AG04450 (cell line): ENCODE measurements around the gene CHI3L1. TPM values are rescaled to one million over a fixed set of nuclear protein-coding genes. Genes with fewer than 3 reads are reported as not detected.
A peak's percentile ranks its signal among the peaks of the same experiment; 100 is the strongest.

Source experiments
- CTCF ChIA-PET: fragments of 300-600, 350-600 bp; formaldehyde crosslinking; extraction: SDS; loops from one replicate; lab custom pipeline; 2022; ENCODE audit warnings: antibody characterized with exemption, inconsistent platforms; lab: Charles Lee
- POLR2A ChIA-PET: fragments of 350-600 bp; formaldehyde crosslinking; extraction: SDS; loops from one replicate; lab custom pipeline; 2021; ENCODE audit warnings: antibody characterized with exemption, inconsistent platforms; lab: Yijun Ruan, JAX
- DNase-seq: peaks from one replicate; pipeline ENCODE4 v3.0.0-alpha.2; 2011; ENCODE audit warnings: low read depth, low spot score
- H3K27ac ChIP-seq: one replicate; pipeline ENCODE4 v1.5.1; 2012; ENCODE audit warnings: low read depth, low read length, control low read depth
- H3K27me3 ChIP-seq: one replicate; pipeline ENCODE4 v1.6.0; 2012; ENCODE audit warnings: low read length; ENCODE audit not compliant: control insufficient read depth, insufficient read depth
- H3K4me3 ChIP-seq: 2 replicates; pipeline ENCODE4 v1.5.1; 2011; ENCODE audit warnings: mild to moderate bottlenecking, low read depth, low read length, control low read depth
- H3K9me3 ChIP-seq: 2 replicates; pipeline ENCODE4 v1.5.1; 2012; ENCODE audit warnings: low read length; ENCODE audit not compliant: control insufficient read depth, insufficient read depth
- CTCF ChIP-seq: IDR thresholded peaks from 2 replicates; pipeline ENCODE4 v1.5.1; 2011; ENCODE audit warnings: low read depth, low read length, control low read depth, inconsistent platforms
- polyA plus RNA-seq: library from polyadenylated mRNA; depleted of rRNA; stranded (reverse); fragments of >200 nt; gene quantifications from 2 replicates; pipeline ENCODE4 v1.2.3, GENCODE V29; 2011

The CHI3L1 gene
- polyA plus RNA-seq, 1 experiment: 6.4 TPM

DNA sequence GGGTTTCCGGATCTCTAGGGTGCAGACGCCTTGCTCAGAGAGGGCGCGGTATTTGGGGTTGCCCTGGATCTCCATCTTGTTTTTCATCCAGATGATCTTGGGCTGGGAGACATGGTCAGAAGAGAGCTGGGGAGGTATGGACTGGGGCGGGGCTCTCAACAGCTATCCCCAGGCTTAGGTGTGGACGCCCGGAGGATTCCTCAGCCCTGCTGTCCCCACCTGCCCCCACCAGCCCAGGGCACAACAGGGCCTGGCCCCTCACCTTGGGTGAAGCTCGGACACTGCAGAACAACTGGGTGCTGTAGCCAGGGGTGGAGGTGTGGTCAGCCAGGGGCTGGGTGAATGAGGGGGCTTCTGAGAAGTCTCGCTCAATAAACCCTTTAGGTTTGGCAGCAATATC is 17.5 kb downstream of the CHI3L1 start:
- TF ChIP-seq CTCF: no peak
- no peak for DNase-seq
- H3K4me3 ChIP-seq: no peak overlapping the region
- H3K27me3 ChIP-seq: peaks cover 16% of the 10 kb centered on the region
- H3K27ac ChIP-seq: no peak overlapping the region
- peaks cover 5% of the 10 kb centered on the region; the same call in 1 of the 2 replicates for H3K9me3 ChIP-seq
- ChIA-PET CTCF (interaction anchor here (1.0 kb wide), 2 partner anchors 51 to 130 kb away, joined by 3 to 4 read pairs; no protein-coding TSS in a partner anchor), POLR2A (no interaction called here)

GRCh38 chr1:203168256-203168786 is 18.2 kb downstream of the CHI3L1 start:
- Histone ChIP-seq H3K4me3 (no peak overlapping the region), H3K27me3 (peaks cover 18% of the 10 kb centered on the region), H3K27ac (peak overlapping the region; percentile 2), H3K9me3 (peaks cover 5% of the 10 kb centered on the region; the same call in 1 of the 2 replicates)
- ChIA-PET POLR2A (no interaction called here), CTCF (interaction anchor here (1.0 kb wide), 2 partner anchors 50 to 129 kb away, joined by 3 to 4 read pairs; no protein-coding TSS in a partner anchor)
- TF ChIP-seq CTCF: no peak
- DNase-seq: no peak

DNA sequence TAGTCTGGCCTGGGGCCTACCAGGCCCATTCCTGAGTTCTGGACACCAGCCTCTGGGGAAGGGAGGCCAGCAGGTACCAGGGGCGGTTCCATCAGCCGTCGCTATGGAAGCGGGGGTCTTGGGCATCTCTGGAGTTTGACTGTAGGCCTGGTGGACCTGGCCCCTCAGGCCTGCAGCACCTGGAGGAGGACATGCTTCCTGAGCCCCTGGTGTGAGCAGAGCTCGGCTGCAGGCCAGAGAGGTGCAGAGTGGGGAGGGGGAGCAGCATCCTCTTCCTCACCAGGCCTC is 18.6 kb downstream of the CHI3L1 start:
- CTCF ChIA-PET: interaction anchor here (1.0 kb wide), 1 partner anchor 129 kb away, joined by 3 read pairs; no protein-coding TSS in a partner anchor
- no peak for TF ChIP-seq CTCF
- Histone ChIP-seq H3K9me3 (peaks cover 5% of the 10 kb centered on the region; the same call in 1 of the 2 replicates), H3K4me3 (no peak overlapping the region), H3K27ac (no peak overlapping the region), H3K27me3 (peaks cover 23% of the 10 kb centered on the region)
- POLR2A ChIA-PET: no interaction called here
- no peak for DNase-seq

DNA sequence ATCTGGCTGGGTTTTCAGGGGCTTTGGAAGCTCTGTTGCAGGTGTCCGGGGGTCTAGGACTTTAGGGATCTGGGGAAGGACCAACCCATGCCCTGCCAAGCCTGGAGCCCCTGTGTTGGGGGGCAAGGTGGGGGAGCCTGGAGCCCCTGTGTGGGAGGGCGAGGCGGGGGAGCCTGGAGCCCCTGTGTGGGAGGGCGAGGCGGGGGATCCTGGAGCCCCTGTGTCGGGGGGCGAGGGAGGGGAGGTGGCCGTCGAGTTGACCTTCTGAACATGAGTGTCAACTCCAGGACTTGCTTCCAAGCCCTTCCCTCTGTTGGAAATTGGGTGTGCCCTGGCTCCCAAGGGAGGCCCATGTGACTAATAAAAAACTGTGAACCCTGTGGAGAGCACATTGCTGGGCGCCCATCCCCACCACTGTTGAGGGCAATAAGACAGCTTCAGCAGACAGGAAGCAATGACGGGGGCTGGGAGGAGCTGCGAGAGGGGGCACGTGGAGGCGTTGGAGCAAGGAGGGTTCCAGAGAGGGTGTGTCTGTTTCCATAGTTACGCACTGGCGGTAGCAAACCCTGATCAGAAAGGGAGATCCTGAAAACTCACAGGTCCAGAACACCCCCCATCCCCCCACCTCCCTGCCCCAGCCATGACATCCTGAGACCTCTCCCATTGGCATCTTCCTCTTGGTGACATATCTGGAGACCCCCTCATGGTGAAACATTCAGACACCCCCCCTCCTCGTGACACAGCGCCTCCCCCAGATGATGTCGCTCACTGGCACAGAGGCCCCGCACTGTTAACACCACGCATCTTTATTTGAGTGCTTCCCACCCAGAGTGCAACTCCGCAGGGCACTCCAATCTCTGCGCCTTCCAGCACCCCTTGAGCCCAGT is 19.2 kb downstream of the CHI3L1 start:
- DNase-seq: no peak
- H3K9me3 ChIP-seq: peaks cover 5% of the 10 kb centered on the region; the same call in 1 of the 2 replicates
- TF ChIP-seq CTCF: no peak
- ChIA-PET CTCF (interaction anchor here (1.0 to 3.2 kb wide), 2 partner anchors 49 to 100 kb away, joined by 3 to 15 read pairs; no protein-coding TSS in a partner anchor), POLR2A (no interaction called here)
- H3K27me3 ChIP-seq: peaks cover 27% of the 10 kb centered on the region
- no peak overlapping the region for H3K4me3 ChIP-seq
- H3K27ac ChIP-seq: no peak overlapping the region
